ENCODE measurements around the gene NMBR.
"Not testable (repeated sequence)": the region's sequence is repeated elsewhere in the genome, so short reads cannot be mapped to it uniquely, and the experiment has no call there.

The NMBR gene

GRCh38 chr6:142051404-142051803, 95.5 kb downstream of the NMBR start:
- DNase-seq = no peak

- no peak for DNase-seq
Measured at GRCh38 chr6:142048593-142048980, 98.3 kb downstream of the NMBR start.

GRCh38 chr6:142047934-142048592, 98.9 kb downstream of the NMBR start:
- no peak for DNase-seq

- no peak for DNase-seq
Measured at GRCh38 chr6:142045380-142046278, 101.3 kb downstream of the NMBR start.

- DNase-seq = no peak
Measured at GRCh38 chr6:142035890-142036289, 111.0 kb downstream of the NMBR start.

GRCh38 chr6:142031035-142031434, 115.9 kb downstream of the NMBR start:
- DNase-seq = no peak

GRCh38 chr6:142030115-142030619, 116.8 kb downstream of the NMBR start:
- no peak for DNase-seq

- no peak for DNase-seq
Measured at GRCh38 chr6:142028527-142028926, 118.4 kb downstream of the NMBR start.

- DNase-seq = not testable (repeated sequence)
Measured at GRCh38 chr6:142027804-142028203, 119.1 kb downstream of the NMBR start.

- DNase-seq = no peak
Measured at GRCh38 chr6:142027074-142027473, 119.8 kb downstream of the NMBR start.

- no peak for DNase-seq
Measured at GRCh38 chr6:142026471-142026870, 120.5 kb downstream of the NMBR start.

Data from NCI-H187 (cell line).